ENCODE results near the gene GNB1L.
"Not testable (repeated sequence)": the region's sequence is repeated elsewhere in the genome, so short reads cannot be mapped to it uniquely, and the experiment has no call there.

Gene GNB1L

DNA sequence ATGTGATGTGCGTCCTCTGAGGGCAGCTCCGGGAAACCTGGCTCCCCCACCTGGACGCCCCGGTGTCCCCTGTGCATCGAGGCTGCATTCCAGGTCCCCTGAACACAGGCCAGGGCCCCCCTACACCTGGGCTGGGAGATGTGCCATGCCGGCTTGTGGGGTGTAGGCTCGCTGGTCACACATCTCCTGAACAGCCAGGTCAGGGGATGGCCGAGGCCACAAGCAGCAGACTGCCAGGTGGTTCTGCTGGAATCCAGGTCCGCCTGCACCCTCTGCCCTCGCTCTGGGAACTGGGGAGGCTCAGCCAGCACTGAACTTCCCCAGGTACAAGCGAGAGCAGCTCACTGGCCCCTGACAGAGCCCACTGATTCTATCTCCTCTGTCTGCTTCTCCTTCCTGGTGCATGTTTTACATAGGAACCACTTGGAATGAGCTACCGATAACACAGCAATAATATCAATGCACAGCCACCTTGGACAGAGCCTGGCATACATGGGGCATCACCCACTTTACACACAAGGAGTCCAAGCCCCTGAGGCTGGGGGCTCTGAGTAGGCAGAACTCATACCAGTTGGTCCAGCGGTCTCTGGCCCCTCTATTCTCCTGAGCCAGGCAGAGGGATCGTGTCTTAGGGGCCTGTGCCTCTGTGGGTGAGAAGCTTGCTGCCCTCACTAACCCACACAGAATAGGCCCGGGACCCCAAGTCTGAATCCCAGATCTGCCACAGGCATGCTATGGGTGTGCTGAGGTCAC is 47.3 kb downstream of the GNB1L start:
- DNase-seq = no peak

DNA sequence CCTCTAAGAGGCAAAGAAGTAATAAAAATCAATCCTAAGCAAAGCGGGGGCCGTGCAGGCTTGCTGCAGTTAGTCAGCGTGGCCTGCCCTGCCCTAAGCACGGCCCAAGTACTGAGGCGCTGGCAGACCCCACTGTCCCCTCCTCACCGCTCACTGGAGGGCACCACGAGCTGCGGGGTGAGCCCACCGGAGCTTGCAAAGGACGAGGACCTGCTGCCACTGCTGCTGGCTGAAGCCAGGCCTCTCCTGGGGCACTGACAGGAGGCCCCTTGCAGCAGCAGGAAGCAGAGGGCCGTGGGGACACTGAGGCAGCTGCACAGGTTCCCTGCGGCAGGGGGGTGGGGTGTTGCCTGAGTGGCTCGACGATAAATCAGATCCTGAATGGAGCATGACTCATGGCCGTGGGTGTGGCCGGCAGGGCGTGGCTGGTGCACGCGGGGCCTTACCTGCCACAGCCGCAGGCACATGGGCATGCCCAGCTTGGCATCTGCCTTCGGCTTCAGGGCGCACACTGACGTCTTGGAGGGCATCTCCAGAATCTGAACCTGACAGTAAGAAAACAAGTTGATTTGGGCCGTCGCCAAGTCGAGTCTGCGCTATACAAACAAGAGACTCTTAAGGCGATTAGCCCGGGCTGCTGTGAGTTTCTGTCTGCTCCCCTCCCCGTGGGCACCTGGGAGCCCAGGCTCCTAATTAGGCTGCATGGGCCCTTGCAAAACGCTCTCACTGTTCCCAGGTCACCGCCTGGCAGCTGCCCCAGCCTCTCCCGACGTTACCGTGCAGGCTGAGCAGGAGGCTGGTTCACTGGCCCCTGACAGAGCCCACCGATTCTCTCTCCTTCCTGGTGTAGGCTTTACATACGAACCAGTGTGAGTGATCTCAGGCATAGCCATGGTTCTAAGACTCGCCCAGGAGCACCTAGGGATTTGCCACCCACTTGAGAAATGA is 48.2 kb downstream of the GNB1L start:
- DNase-seq = no peak

DNA sequence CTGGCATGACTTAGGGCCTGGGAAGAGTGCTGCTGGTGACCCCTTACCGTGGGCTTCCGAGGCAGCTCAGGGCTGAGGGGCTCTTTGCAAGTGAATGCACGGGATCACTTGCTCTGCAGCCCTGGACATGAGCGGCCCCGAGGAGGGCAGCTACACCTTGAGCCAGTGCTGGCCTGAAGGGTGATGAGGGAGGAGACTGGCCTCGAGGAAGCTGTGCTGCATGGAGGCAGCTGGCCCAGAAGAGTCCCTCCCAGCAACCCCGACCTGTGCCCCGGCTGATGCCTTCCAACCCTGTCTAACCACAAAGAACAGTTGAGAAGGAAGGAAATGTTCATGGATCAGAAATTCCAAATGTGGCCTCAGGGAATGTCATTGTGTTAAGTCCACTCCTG is 48.9 kb downstream of the GNB1L start:
- no peak for DNase-seq

DNA sequence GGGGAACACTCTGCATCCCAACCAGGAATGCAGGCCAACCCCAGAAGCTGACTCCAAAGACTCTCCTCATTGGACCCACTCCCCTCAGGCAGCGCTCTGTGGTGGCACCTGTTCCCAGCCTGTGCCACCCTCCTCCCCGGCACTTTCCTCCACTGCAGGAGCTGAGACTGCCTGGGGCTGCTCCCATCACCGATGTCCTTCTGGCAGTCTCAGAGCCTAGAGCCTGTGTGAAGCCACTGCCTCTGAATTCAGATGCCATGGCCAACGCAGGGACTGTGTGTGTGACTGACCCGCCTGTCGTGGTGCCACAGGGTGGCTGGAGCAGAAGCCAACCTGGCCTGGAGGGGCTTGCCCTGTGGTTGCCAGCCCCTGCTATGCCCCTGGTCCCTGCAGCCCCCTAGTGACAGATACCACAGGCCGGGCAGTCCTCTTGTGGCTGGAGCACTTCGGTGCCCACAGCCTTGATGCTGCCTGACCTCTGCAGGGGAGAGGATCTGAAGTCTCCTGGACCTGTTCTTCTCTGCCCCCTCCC is 50.9 kb downstream of the GNB1L start:
- DNase-seq = no peak

DNA sequence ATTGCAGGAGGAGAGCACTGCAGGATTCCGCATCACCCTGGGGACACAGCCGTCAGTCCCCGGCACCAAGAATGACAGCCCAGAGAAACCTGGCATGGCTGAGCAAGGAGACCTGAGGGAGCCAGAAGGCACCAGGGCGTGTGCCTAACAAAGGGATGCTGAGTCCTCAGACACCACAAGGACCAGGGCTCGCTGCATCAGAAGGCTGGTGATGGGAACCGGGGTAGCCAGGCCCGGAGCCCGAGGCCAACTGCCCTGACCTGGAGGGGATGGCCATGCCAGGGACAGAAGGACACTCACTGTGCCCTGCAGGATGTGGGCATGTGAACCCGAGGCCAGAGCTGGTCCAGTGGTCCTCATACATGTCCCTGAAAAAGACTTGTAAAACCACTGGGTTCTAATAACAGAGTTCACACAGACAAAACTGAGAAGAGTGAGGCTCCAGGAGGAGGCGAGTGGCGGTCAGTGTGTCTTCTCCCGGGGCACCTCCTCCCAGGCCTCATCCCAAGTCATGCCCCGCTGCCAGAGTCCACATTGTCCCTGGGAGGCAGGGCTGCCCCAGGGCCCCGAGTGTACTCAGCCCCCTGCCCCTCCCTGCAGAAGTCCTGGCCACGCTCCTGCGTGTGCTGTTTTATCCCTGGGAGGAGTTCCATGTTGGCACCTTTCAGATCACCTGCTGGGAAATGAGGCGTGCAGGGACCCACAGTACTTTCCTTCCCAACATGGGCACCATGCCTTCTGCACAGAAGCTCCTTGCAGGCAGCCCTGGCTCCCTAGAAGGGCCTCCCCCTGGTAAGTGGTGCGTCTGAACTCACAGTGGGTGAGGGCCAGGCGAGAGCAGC is 51.6 kb downstream of the GNB1L start:
- no peak for DNase-seq

DNA sequence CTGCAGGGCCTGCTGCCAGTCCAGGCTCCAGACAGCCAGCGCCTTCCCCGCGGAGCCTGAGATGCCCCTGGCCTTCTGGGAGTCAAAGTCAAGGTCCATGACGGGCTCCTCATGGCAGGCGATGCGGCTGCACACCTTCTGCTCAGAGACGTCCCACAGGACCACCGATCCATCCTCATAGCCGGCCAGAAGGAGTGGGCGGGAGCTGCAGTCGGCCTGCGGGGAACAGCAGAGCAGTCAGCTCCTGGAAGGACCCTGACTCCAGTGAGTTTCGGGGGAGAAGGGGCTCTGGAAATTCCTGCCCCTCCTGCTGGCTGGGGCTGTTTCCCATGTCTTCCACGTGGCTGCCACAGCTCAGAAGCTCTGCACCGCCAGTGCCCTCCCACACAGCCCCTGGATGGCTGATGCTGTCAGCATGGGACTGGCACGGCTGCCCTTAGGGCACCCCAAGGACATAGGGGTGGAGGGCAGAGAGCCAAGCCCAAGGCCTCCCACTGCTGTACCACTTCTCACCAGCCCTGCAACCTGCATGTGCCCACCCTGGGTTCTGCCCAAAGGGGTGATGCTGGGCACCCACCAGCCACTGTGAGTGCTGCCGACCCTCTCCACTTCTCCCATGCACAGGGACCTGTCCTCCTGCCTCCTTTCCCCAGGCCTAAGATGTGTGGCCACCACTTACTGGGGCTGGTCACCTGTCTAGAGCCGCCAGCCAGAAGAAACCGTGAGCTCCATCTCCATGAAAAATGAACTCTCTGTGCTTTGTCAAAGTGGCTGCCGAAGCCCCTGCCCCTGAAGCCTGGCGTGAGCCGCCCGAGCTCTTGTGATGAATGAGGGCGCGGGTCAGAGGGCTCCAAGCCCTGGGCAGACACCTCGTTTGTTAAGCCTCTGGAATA is 52.4 kb downstream of the GNB1L start:
- no peak for DNase-seq

DNA sequence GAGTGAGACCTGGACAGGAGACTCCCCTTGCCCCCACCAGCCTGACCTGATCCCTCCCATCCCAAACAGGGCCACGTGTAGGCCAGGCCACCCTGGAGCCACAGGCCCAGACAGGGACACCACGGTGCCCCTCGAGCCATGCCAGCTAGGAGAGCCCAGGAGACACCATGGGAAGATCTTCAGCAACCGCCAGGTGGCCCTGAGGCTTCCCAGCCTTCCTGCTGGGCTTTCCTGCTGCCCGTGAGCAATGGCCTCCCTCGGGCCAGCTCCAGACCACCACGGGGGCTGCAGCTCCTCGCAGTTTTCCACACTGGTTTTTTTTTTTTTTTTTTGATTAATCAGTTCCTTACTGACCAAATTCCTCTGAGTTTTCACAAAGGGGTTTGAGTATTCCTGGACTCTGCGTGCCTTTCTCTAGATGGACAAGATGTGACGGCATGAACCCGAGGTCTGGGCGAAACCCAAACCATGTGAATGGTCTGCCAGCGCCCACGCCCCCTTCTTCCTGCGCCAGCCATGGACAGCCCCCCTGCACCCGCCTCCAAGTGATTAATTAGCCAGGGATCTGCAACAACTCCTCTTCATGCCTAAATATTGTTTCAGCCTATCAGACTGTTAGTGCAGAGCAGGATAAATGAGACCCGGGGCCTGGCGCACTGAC is 53.2 kb downstream of the GNB1L start:
- DNase-seq = no peak

DNA sequence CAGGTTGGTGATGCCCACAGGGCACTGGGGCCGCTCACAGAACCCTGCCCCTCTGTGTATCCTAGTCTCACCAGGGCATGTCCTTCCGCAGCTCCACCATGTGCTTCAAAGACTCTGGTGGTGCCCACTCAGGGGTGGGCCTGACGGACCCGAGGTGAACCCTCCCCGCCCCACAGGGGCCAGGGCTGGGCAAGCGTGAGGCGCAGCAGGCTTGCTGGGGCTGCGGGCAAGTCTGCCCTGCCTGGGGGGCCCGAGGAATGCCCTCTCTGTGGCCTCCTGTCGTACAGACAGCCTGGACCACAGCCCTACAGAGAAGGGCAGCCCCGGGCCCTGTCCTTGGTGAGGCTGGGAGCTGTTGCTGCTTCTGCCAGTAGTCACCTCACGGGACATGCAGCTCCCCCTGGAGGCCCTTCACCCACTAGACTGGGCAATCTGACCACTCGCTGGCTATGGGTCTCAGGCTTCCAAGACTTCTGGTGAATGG is 53.9 kb downstream of the GNB1L start:
- peak; percentile 20 to 51 (median 24) for DNase-seq

DNA sequence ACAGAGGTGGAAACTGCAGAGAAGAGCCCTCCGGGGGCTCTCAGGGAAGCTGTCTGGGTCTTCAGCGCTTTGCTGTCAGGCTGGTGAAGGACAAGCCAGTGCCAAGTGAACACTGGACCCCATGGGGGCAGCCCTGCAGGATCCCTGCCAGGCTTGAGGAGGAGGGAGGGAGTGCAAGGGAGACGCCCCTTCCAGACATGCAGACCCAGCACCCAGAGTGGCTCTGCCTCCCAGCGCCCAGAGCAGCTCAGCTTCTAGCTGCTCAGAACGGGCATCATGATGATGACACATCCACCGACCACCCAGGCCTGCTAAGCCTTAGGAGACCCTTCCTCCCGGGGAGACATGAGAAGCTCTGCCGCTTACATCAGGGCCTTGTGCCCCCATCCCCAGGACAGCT is 54.4 kb downstream of the GNB1L start:
- DNase-seq = no peak

DNA sequence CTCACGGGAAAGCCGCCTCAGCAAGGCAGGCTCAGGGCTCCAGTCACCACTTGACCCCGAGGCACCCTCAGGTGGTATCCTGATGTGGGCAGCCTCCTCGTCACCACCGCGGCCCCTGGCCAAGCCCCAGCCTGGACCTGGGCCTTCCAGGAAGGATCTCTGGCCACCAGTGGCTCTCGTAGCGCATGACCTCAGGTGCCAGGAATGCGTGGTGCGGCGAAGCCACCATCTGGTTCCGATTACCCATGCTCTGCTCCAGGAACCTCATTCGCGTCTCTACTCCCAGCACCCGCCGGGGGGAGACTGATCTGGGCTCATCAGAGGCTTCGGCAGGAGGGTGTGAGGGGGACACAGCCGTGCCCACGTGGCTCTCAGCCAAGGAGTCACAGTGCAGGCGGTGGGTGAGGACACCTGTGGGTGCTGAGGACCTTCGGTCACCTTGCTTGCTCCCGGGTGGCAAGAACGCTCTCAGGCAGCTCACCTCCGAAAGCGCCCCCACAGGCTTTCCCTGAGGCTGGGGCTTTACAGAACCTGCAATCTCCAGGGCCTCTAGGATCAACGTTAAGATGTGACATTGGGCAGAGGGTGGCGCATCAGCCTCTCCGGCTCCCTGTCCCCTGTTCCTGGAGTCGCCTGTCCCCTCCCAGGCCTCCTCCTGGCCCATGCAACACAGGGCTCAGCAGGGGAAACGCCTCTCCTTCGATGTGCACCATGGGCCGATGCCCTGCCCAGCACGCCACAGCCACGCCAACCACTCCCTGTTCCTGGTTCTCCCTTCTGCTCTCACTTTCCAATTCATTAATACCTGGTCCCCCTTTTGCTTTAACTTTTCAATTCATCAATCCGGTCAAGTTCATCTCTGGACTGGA is 55.1 kb downstream of the GNB1L start:
- DNase-seq = no peak

DNA sequence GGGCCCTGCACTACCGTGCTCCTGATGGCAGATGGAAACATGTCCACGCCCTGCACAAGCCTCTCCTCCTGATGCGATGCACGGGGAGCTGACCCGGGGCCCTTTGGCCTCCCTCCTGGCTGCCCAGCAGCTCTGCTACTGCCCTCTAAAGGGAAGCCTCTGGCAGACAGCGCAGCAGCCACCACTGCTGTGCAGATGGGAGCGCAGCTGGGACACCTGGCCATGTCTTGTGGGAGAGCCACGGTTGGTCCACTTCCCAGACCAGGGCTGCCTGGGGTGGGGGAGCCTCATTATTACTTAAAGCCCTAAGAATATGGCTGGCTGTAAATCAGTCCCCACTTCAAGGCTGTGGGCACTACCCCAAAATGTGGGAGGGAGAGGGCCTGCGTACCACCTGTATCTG is 55.8 kb downstream of the GNB1L start:
- no peak for DNase-seq

DNA sequence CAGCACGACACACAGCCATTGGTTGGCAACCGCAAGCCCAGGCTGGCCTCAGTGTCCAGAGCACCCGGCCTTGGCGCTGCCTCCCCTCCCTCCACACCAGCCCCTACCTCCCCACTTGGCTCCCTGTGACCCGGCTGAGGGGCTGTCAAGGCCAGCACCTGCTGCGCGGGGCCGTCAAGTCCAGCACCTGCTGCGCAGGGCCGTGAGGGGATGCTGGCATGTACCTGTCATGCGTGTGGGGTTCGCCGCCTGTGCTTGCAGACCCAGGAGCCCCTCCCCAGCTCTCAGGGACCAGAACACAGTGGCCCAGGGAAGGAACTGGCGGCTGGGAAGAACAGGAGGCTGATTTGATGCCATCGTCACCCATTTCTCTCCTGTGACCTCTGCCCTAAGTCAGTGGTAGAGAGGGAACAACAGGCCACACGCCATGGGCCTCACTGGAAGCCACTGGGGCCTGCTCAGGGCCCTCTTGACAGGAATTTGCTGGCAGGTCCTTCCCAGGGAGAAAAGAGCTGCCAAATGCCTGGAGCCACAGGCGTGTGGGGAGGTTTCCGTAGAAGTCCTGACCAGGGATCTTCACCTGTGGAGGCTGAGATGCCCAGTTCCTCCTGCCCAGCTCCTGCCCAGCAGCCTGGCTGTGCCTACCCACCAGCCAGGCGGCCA is 56.5 kb downstream of the GNB1L start:
- no peak for DNase-seq

DNA sequence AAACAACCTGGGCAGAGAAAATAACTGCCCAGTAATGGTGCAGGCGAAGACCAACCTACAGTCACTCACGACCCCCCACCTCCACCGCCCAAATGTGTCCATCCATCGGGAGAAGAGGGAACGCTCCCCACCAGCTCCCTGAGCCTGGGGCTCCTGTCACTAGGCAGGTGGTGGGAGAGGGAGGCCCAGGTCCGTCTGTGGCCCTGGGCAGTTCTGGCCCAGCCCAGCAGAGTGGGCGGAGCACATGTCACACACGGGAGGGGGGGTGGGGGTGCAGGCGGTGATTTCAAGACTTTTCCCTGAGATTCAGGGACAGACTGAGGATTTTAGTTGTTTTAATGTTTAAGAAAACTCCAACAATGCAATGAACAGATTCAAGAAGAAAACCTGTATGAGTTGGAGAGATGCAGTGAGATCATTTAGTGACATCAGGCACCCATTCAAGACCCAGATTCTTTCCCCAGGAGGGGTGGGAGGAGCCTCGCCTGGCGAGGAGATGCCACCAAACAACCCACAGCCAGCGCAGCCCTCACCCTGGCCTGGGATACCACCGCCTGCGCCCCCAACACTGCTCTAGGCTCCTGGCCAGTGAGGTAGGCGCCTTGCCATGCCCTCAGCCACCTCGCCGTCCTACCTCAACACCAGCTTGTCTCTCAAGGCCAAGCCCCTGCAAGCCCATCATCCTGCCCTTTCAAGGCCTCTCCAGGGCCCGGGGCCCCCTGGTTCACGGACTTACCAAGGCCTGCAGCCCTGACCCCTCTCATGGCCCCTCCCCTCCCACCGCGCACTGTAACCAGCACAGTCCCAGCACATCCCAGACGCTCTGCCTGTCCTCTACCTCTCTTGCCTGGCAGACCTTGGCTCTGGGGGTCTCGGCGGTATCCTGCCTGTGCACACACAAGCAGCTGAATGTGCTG is 57.3 kb downstream of the GNB1L start:
- DNase-seq = no peak

DNA sequence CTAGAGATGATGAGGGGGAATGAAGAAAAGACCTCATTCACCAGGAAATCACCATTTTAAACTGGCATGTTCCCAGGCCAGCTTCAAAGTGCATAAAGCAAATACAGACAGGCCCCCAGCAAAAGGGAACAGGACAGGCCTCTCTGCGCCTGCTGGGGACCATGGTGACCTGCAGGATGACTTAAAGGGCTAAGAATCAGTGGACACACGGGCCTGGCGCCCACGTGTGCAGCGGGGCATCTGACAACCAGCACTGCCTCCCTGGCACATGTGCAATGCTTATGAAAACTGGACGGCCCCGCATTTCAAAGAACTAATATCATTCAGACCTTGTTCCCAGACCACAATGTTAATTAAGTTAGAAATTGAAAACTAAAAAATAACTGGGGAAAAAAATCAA is 58.5 kb downstream of the GNB1L start:
- no peak for DNase-seq

DNA sequence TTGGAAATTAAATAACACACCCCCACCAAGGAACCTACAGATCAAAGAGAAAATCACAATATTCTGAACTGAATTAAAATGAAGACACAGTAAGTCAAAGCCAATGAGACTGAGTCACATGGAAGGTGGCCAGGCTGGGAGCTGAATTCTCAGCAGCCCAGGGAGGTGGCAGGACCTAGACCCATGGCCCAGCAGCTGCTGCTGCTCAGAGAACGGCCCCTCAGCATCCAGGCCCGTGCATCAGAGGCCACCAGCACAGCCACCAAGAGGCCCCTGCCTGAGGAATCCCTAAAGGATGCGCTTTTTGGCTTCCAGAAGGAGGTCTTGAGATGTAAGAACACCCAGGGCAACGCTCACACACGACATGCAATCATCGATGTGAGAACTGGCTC is 59.1 kb downstream of the GNB1L start:
- DNase-seq = no peak

DNA sequence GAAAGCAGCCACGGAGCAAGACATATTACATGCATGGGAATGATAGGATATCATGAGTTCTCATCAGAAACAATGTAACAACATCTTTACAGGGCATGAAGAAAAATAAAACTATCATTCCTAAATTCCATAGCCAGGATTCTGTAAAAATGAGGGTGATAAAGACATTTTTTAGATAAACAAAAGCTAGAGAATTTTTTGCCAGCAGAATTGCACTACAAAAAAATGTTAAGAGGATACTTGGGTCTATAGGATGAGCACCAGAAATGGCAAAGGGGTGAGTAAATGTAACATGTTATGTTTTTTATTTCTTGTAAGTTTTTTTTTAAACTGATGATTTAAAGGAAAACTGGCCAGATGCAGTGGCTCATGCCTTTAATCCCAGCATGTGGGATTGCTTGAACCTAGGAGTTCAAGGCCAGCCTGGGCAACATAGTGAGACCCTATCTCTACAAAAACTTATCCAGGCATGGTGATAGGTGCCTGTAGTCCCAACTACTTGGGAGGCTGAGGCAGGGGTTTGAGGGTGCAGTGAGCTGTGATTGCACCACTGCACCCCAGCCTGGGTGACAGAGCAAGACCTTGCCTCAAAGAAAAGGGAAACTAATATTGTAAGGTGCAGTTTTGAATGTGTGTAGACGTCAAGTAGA is 60.9 kb downstream of the GNB1L start:
- DNase-seq = no peak

DNA sequence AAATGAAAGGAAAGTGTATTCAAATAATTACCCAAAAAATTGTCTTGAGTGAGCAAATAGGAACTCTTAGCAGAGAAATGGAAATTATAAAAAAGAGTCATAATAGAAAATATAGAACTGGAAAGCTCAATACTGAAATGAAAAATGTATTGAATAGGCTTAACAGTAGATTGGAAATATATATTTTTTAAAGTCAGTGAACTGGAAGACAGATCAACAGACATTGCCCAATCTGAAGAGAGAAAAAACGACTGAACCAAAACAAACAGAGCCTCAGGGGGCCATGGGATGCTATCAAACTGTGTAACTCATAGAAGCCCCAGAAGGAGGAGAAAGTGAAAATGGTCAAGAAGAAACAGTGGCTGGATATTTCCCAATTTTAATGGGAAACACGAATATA is 61.5 kb downstream of the GNB1L start:
- no peak for DNase-seq

DNA sequence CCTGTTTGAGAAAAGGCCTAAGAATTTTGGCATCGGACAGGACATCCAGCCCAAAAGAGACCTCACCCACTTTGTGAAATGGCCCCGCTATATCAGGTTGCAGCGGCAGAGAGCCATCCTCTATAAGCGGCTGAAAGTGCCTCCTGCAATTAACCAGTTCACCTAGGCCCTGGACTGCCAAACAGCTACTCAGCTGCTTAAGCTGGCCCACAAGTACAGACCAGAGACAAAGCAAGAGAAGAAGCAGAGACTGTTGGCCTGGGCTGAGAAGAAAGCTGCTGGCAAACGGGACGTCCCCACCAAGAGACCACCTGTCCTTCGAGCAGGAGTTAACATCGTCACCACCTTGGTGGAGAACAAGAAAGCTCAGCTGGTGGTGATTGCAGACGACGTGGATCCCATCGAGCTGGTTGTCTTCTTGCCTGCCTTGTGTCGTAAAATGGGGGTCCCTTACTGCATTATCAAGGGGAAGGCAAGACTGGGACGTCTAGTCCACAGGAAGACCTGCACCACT is 62.2 kb downstream of the GNB1L start:
- DNase-seq = not testable (repeated sequence)

Data from suppressor macrophage treated with lipopolysaccharide for 1 hour (primary cell).